GM10248 (cell line): ENCODE measurements around the gene ZFP91.

Source experiments
- CTCF ChIA-PET: fragments of 300-600 bp; sonication (Branson Sonifier 250); formaldehyde crosslinking; extraction: SDS; loops from one replicate; lab custom pipeline; 2021; ENCODE audit warnings: antibody characterized with exemption; lab: Yijun Ruan, JAX
- POLR2A ChIA-PET: fragments of 350-650 bp; sonication (Branson Sonifier 250); formaldehyde crosslinking; extraction: SDS; loops from one replicate; lab custom pipeline; 2020; ENCODE audit warnings: antibody characterized with exemption; lab: Yijun Ruan, JAX
- DNase-seq: peaks from one replicate; pipeline ENCODE4 v3.0.0; 2012; ENCODE audit errors: extremely low spot score
- TF ChIP-seq, protein P1 (sequence below): IDR thresholded peaks from 2 replicates; pipeline ENCODE4 v1.5.1; 2012; ENCODE audit warnings: mild to moderate bottlenecking, low read depth; ENCODE audit errors: extremely low read depth, missing control alignments, control extremely low read depth

ZFP91 gene

DNA sequence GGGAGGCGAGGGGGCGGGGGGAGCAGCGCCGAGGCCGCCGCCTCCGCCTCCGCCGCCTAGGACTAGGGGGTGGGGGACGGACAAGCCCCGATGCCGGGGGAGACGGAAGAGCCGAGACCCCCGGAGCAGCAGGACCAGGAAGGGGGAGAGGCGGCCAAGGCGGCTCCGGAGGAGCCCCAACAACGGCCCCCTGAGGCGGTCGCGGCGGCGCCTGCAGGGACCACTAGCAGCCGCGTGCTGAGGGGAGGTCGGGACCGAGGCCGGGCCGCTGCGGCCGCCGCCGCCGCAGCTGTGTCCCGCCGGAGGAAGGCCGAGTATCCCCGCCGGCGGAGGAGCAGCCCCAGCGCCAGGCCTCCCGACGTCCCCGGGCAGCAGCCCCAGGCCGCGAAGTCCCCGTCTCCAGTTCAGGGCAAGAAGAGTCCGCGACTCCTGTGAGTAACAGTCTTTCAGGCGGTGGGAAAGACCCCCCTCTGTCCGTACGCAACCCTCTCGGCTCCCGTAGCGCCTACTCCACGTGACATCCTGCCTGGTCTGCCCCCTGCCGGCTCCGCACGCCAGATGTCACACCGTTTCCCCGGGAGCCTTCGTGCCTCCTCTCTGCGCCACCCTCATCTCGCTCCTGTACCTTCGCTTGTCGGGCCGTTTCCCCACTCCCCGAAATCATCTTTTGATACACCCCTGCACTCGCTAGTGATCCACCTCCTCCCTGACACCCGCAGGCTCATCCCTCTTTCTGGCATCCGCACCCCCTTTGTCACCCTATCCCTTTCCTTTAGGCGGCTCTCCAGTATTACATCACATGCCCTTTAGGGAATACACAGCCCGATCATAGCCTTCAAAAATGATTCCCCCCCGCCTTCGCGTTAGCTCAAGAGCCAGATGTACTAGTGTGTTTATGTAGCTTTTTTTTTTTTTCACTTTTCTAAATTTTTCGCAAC, 598 bp downstream of the ZFP91 start:
- POLR2A ChIA-PET = interaction anchor here (0.6 kb wide), 1 partner anchor 29 kb away, joined by 3 read pairs; no protein-coding TSS in a partner anchor
- peak; percentile 77 for DNase-seq
- TF ChIP-seq, protein P1, sequence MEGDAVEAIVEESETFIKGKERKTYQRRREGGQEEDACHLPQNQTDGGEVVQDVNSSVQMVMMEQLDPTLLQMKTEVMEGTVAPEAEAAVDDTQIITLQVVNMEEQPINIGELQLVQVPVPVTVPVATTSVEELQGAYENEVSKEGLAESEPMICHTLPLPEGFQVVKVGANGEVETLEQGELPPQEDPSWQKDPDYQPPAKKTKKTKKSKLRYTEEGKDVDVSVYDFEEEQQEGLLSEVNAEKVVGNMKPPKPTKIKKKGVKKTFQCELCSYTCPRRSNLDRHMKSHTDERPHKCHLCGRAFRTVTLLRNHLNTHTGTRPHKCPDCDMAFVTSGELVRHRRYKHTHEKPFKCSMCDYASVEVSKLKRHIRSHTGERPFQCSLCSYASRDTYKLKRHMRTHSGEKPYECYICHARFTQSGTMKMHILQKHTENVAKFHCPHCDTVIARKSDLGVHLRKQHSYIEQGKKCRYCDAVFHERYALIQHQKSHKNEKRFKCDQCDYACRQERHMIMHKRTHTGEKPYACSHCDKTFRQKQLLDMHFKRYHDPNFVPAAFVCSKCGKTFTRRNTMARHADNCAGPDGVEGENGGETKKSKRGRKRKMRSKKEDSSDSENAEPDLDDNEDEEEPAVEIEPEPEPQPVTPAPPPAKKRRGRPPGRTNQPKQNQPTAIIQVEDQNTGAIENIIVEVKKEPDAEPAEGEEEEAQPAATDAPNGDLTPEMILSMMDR = peak; percentile 91
- CTCF ChIA-PET = interaction anchor here (0.6 to 3.4 kb wide), 6 partner anchors 11 to 556 kb away, joined by 3 to 20 read pairs (median 3); no protein-coding TSS in a partner anchor

DNA sequence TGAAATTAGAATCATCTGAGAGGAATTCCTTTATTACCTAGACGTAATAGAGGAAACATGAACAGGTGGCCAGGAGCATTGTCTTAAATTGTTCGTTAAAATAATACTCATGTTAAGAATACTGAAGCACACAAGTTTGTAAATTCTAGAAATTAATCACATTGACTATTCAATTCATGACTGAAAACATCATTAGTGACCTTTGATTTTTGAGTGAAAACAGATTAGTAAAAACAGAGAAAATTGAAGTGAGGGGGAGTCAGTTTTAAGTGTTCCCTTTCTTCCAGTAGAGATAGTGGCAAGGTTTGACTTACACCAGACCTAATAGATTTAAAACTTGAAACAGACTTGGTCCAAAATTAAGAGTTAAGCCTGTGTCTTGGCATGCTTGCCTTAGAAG, 1.4 kb downstream of the ZFP91 start:
- POLR2A ChIA-PET = no interaction called here
- CTCF ChIA-PET = interaction anchor here (0.6 to 1.2 kb wide), 4 partner anchors 13 to 556 kb away, joined by 3 read pairs; no protein-coding TSS in a partner anchor
- DNase-seq = no peak
- TF ChIP-seq, protein P1 = no peak

DNA sequence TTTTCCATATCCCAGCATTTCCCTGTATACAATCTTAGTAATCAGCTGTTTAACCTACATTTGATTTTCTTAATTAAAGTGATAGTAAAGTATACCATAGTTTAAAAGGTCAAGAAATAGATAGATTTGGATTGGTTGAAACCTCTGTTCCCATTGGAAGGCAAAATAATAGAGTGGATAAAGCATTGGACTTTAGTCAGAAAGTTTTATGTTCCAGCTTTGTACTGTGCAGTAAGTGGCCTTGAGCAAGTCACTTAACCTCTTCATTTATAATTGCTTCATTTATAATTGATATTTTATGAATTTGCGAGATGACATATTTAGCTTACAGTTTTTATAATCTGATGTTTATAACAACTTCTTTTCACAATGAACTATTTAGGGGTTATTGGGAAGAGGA, 3.6 kb downstream of the ZFP91 start:
- CTCF ChIA-PET = interaction anchor here (1.0 to 2.1 kb wide), 5 partner anchors 10 to 553 kb away, joined by 3 to 7 read pairs (median 3); no protein-coding TSS in a partner anchor
- POLR2A ChIA-PET = no interaction called here
- DNase-seq = no peak
- TF ChIP-seq, protein P1 = no peak

DNA sequence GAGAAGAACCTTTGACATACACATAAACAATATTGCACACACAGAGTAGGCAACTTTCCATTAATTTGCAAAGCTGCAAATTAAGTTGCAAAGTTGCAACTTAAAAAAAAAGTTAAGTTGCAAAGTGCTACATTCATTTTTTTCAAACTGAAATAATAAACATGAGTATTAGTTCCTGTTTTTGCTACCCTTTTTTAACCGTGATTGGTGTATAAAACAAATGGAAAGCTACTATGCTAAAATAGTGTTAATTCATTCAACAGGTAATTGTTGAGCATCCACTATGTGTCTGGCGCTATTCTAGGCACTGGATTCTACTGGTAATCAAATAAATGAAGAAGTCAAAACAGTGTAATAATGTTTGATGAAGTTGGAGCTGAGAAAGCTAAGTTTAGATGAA, 8.1 kb downstream of the ZFP91 start:
- POLR2A ChIA-PET = no interaction called here
- DNase-seq = no peak
- TF ChIP-seq, protein P1 = no peak
- CTCF ChIA-PET = interaction anchor here (1.3 to 1.9 kb wide), 3 partner anchors 19 to 549 kb away, joined by 3 to 7 read pairs (median 4); no protein-coding TSS in a partner anchor

DNA sequence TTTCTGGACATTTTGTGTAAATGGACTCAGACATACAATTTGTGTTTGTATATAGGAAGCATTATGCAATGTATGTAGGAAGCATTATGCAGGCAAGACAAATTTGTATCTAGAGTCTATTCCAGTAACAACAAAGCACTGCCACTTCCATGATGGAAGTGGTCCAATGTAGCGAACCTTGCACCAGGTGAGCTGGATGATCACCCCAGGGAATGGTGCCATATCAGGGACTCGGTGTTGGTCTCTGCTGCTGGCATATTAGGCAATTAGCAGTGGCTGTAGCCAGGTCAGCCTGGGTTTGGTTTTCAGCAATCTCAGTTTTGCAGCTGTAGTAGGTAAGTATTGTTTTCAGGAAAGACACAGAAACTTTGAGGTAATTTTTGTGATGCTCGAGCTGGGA, 12.8 kb downstream of the ZFP91 start:
- no peak for DNase-seq
- POLR2A ChIA-PET = interaction anchor here (0.6 kb wide), 2 partner anchors 37 to 85 kb away, joined by 3 to 4 read pairs; no protein-coding TSS in a partner anchor
- TF ChIP-seq, protein P1 = no peak
- CTCF ChIA-PET = interaction anchor here (0.6 to 1.4 kb wide), 5 partner anchors 9 to 61 kb away, joined by 3 to 6 read pairs (median 3); no protein-coding TSS in a partner anchor

DNA sequence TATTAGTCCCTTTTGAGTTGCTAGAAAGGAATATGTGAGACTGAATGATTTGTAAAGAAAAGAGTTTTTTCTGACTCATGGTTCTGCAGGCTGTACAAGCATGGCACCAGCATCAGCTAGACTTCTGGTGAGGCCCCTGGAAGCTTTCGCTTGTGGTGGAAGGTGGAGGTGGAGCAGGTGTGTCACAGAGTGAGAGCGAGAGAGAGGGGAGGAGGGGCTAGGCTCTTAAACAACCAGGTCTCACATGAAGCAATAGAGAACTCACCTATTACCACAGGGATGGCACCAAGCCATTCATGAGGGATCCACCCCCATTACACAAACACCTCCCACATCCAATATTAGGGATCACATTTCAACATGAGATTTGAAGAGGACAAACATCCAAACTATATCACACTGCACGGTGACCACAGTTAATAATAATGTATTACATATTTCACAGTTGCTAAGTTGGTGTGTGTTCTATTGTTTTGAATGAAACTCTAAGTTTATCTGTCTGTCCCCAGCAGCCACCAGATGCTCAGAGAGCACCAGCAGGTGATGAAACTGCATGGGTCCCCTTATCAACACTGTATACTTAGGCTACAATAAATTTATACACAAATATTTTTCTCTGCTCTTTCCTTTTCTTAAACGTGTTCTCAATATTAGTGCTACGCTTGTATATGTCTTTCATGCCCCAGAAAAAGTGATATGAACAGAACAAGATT, 14.1 kb downstream of the ZFP91 start:
- POLR2A ChIA-PET = no interaction called here
- DNase-seq = no peak
- TF ChIP-seq, protein P1 = no peak
- CTCF ChIA-PET = interaction anchor here (1.3 to 2.2 kb wide), 5 partner anchors 9 to 60 kb away, joined by 3 to 6 read pairs (median 5); no protein-coding TSS in a partner anchor
